Astrocyte (in vitro differentiated cells and primary cell): ENCODE data around the gene BCL2.

Experiments
- CTCF ChIP-seq: IDR thresholded peaks from 2 replicates; pipeline ENCODE4 v1.5.1; 2011; ENCODE audit warnings: low read depth, mild to moderate bottlenecking, inconsistent platforms, low read length, moderate library complexity; ENCODE audit not compliant: insufficient read depth
- EZH2 ChIP-seq: IDR thresholded peaks from 2 replicates; pipeline ENCODE4 v1.6.1; 2012; ENCODE audit warnings: mild to moderate bottlenecking, low read length, inconsistent platforms; ENCODE audit not compliant: insufficient read depth

GRCh38 chr18:63166142-63166541 is 153.4 kb downstream of the BCL2 start:
- no peak for TF ChIP-seq CTCF
- TF ChIP-seq EZH2: no peak
